HEK293 (cell line): ENCODE data around the gene ADAMTS2.

Experiments
- CTCF ChIA-PET: fragments of 350-600 bp; formaldehyde crosslinking; extraction: SDS; loops from one replicate; lab custom pipeline; 2021; ENCODE audit warnings: antibody characterized with exemption; lab: Yijun Ruan, JAX
- POLR2A ChIA-PET: fragments of 300-600 bp; formaldehyde crosslinking; extraction: SDS; loops from one replicate; lab custom pipeline; 2020; ENCODE audit warnings: antibody characterized with exemption, inconsistent platforms; lab: Yijun Ruan, JAX
- H3K27ac ChIP-seq: fragments of 200-500 bp; sonication (Bioruptor generic); 2 replicates; pipeline ENCODE4 v1.5.1; 2014; ENCODE audit warnings: low read depth, low read length, control low read depth, inconsistent platforms; ENCODE audit errors: extremely low read depth
- H3K36me3 ChIP-seq, 2 experiments: fragments of 200-500 bp in 1 of 2; sonication (Bioruptor generic) in 1 of 2; 1 replicate in 1 of 2; 2 replicates in 1 of 2; pipeline ENCODE4 v1.5.1; 2014 to 2017; ENCODE audit warnings: inconsistent platforms in 2 of 2, low read length in 2 of 2; ENCODE audit not compliant: control insufficient read depth in 2 of 2, insufficient read depth in 1 of 2
- H3K4me1 ChIP-seq: fragments of 200-500 bp; sonication (Bioruptor generic); 2 replicates; pipeline ENCODE4 v1.5.1; 2014; ENCODE audit warnings: mild to moderate bottlenecking, low read length, inconsistent platforms; ENCODE audit not compliant: control insufficient read depth, insufficient read depth
- H3K4me3 ChIP-seq: 2 replicates; pipeline ENCODE4 v1.5.1; 2011; ENCODE audit warnings: low read depth, mild to moderate bottlenecking, control low read depth, low read length, moderate library complexity
- H3K9me3 ChIP-seq: fragments of 200-500 bp; sonication (Bioruptor generic); 2 replicates; pipeline ENCODE4 v1.5.1; 2014; ENCODE audit warnings: low read depth, low read length, inconsistent platforms; ENCODE audit not compliant: control insufficient read depth, insufficient read depth
- HIC1 ChIP-seq: fragments of 450-650 bp; formaldehyde crosslinking; IDR thresholded peaks from 2 replicates; pipeline ENCODE4 v1.5.1; 2016; ENCODE audit warnings: missing biosample characterization, missing genetic modification characterization
- KLF8 ChIP-seq: fragments of 450-650 bp; formaldehyde crosslinking; IDR thresholded peaks from 2 replicates; pipeline ENCODE4 v1.5.1; 2016; ENCODE audit warnings: missing biosample characterization, missing genetic modification characterization
- KLF9 ChIP-seq: fragments of 450-650 bp; formaldehyde crosslinking; IDR thresholded peaks from 2 replicates; pipeline ENCODE4 v1.5.1; 2016; ENCODE audit warnings: missing biosample characterization, missing genetic modification characterization, low read depth
- PRDM1 ChIP-seq: fragments of 450-650 bp; formaldehyde crosslinking; IDR thresholded peaks from 2 replicates; pipeline ENCODE4; 2016; ENCODE audit warnings: missing biosample characterization, missing genetic modification characterization
- TSHZ1 ChIP-seq: fragments of 450-650 bp; formaldehyde crosslinking; IDR thresholded peaks from 2 replicates; pipeline ENCODE4 v1.5.1; 2016; ENCODE audit warnings: missing biosample characterization, missing genetic modification characterization, borderline replicate concordance
- ZBTB20 ChIP-seq: fragments of 450-650 bp; formaldehyde crosslinking; IDR thresholded peaks from 2 replicates; pipeline ENCODE4 v1.5.1; 2016; ENCODE audit warnings: missing biosample characterization, missing genetic modification characterization
- ZBTB49 ChIP-seq: fragments of 450-650 bp; formaldehyde crosslinking; IDR thresholded peaks from 2 replicates; pipeline ENCODE4 v1.5.1; 2016; ENCODE audit warnings: missing biosample characterization, missing genetic modification characterization, low read depth
- ZFP69B ChIP-seq: fragments of 450-650 bp; formaldehyde crosslinking; IDR thresholded peaks from 2 replicates; pipeline ENCODE4 v1.5.1; 2016; ENCODE audit warnings: missing biosample characterization, missing genetic modification characterization
- ZIC2 ChIP-seq: fragments of 450-650 bp; formaldehyde crosslinking; IDR thresholded peaks from 2 replicates; pipeline ENCODE4 v1.5.1; 2016; ENCODE audit warnings: missing biosample characterization, missing genetic modification characterization
- ZNF354C ChIP-seq: fragments of 450-650 bp; formaldehyde crosslinking; IDR thresholded peaks from 2 replicates; pipeline ENCODE4 v1.5.1; 2016; ENCODE audit warnings: missing biosample characterization, missing genetic modification characterization, low read depth, borderline replicate concordance
- ZNF366 ChIP-seq: fragments of 450-650 bp; formaldehyde crosslinking; conservative IDR thresholded peaks from 2 replicates; pipeline ENCODE4 v1.5.1; 2016; ENCODE audit warnings: missing biosample characterization, missing genetic modification characterization
- ZNF37A ChIP-seq: fragments of 450-650 bp; IDR thresholded peaks from 2 replicates; pipeline ENCODE4 v1.5.1; 2018; ENCODE audit warnings: missing biosample characterization, missing genetic modification characterization
- ZNF433 ChIP-seq: fragments of 450-650 bp; formaldehyde crosslinking; IDR thresholded peaks from 2 replicates; pipeline ENCODE4 v1.5.1; 2016; ENCODE audit warnings: missing biosample characterization, missing genetic modification characterization, low read depth
- ZNF513 ChIP-seq: fragments of 450-650 bp; IDR thresholded peaks from 2 replicates; pipeline ENCODE4 v1.5.1; 2018; ENCODE audit warnings: missing biosample characterization, missing genetic modification characterization
- ZNF549 ChIP-seq: fragments of 450-650 bp; IDR thresholded peaks from 2 replicates; pipeline ENCODE4 v1.5.1; 2018; ENCODE audit warnings: missing biosample characterization, missing genetic modification characterization, mild to moderate bottlenecking, inconsistent platforms, moderate library complexity
- ZNF571 ChIP-seq: fragments of 450-650 bp; formaldehyde crosslinking; IDR thresholded peaks from 2 replicates; pipeline ENCODE4 v1.5.0; 2017; ENCODE audit warnings: missing biosample characterization, missing genetic modification characterization
- ZNF692 ChIP-seq: fragments of 450-650 bp; formaldehyde crosslinking; IDR thresholded peaks from 2 replicates; pipeline ENCODE4 v1.5.1; 2016; ENCODE audit warnings: missing biosample characterization, missing genetic modification characterization
- ZNF704 ChIP-seq: fragments of 450-650 bp; formaldehyde crosslinking; IDR thresholded peaks from 2 replicates; pipeline ENCODE4 v1.5.1; 2016; ENCODE audit warnings: missing biosample characterization, missing genetic modification characterization
- ZNF830 ChIP-seq: fragments of 450-650 bp; IDR thresholded peaks from 2 replicates; pipeline ENCODE4 v1.5.0; 2018; ENCODE audit warnings: missing biosample characterization, missing genetic modification characterization, low read depth, mild to moderate bottlenecking, moderate library complexity
- ZNF837 ChIP-seq: fragments of 450-650 bp; formaldehyde crosslinking; IDR thresholded peaks from 2 replicates; pipeline ENCODE4 v1.5.1; 2016; ENCODE audit warnings: missing biosample characterization, missing genetic modification characterization

ADAMTS2 gene

GRCh38 chr5:179230061-179230461 is 115.2 kb downstream of the ADAMTS2 start (continued):
- TF ChIP-seq TSHZ1 (tag by site-specific recombination) (no peak), ZFP69B (tag by site-specific recombination) (no peak)

- no peak overlapping the region for H3K27ac ChIP-seq
- no peaks in the 10 kb centered on the region for H3K9me3 ChIP-seq
- TF ChIP-seq ZNF549 (tag by site-specific recombination) = no peak
- no peak for TF ChIP-seq ZIC2 (tag by site-specific recombination)
- TF ChIP-seq ZBTB49 (tag by site-specific recombination) = no peak
- no peak for TF ChIP-seq ZNF513 (tag by site-specific recombination)
- no peak for TF ChIP-seq ZNF571 (tag by site-specific recombination)
- no peak for TF ChIP-seq PRDM1
- TF ChIP-seq ZNF354C (tag by site-specific recombination) = no peak
- no peak for TF ChIP-seq KLF8 (tag by site-specific recombination)
- TF ChIP-seq ZNF433 = no peak
- no peak for TF ChIP-seq ZNF37A (tag by site-specific recombination)
- no peak for TF ChIP-seq ZBTB20 (tag by site-specific recombination)
- no peak for TF ChIP-seq ZNF366 (tag by site-specific recombination)
- TF ChIP-seq ZNF837 = no peak
- TF ChIP-seq TSHZ1 (tag by site-specific recombination) = no peak
- TF ChIP-seq ZNF692 (tag by site-specific recombination) = no peak
- no peak for TF ChIP-seq ZNF830 (tag by site-specific recombination)
- TF ChIP-seq KLF9 = no peak
- TF ChIP-seq ZNF704 = no peak
- no peak for TF ChIP-seq HIC1 (tag by site-specific recombination)
- H3K4me3 ChIP-seq = no peak overlapping the region
- no peaks in the 10 kb centered on the region for H3K4me1 ChIP-seq
- POLR2A ChIA-PET = no interaction called here
- no peaks in the 10 kb centered on the region for H3K36me3 ChIP-seq
- CTCF ChIA-PET = no interaction called here
Observed at GRCh38 chr5:179229331-179229831, 115.9 kb downstream of the ADAMTS2 start.
